Ecto neural progenitor cell (in vitro differentiated cells): ENCODE measurements around the gene NOD1.
"Not testable (repeated sequence)": the region's sequence is repeated elsewhere in the genome, so short reads cannot be mapped to it uniquely, and the experiment has no call there.

Experiments
- DNase-seq: peaks from one replicate; pipeline ENCODE4 v3.0.0-alpha.2; 2018; ENCODE audit warnings: low spot score

Gene NOD1, protein sequence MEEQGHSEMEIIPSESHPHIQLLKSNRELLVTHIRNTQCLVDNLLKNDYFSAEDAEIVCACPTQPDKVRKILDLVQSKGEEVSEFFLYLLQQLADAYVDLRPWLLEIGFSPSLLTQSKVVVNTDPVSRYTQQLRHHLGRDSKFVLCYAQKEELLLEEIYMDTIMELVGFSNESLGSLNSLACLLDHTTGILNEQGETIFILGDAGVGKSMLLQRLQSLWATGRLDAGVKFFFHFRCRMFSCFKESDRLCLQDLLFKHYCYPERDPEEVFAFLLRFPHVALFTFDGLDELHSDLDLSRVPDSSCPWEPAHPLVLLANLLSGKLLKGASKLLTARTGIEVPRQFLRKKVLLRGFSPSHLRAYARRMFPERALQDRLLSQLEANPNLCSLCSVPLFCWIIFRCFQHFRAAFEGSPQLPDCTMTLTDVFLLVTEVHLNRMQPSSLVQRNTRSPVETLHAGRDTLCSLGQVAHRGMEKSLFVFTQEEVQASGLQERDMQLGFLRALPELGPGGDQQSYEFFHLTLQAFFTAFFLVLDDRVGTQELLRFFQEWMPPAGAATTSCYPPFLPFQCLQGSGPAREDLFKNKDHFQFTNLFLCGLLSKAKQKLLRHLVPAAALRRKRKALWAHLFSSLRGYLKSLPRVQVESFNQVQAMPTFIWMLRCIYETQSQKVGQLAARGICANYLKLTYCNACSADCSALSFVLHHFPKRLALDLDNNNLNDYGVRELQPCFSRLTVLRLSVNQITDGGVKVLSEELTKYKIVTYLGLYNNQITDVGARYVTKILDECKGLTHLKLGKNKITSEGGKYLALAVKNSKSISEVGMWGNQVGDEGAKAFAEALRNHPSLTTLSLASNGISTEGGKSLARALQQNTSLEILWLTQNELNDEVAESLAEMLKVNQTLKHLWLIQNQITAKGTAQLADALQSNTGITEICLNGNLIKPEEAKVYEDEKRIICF

DNA sequence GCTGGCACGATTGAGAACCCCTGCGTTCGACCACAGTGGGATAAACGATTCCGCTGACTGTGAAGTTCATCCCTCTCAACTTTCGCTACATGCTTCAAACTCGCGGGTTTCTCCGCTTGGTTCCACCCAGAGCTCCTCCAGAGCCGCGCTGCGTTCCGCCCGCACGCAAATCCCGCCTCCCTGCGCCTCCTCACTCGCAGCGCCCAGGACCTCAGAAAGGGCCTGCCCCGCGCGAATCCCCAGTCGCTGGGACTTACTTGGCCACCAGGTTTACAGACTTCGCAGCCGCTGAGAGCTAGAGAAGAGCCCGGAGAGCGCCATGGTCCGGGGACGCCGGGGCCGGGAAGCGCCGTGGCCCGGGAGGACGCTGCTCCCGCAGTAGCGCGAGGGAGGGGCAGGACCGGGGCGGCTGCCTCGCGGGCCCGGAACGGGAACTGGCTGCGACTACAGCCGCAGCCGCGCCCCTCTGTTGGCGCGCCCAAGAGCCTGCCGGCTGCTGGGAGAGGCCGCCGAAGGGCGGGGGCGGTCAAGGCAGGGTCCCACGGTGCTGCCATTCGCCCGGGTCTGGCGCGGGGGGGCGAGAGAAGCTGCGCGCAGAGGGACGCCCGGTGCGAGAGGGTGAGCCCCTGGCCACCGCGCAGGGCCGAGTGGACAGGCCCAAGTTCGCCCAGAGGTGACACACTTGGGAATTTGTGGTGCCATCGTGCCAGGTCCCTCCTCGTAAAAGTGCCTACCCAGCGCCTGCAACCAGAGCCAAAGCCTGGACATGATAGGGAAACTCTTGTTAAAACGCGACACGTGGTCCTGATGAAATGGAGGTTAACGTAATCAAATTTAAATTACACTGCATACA, at the start of gene NOD1:
Gene NOD1, minus strand, starts transcription at position 436 of the 853 bp plus-strand sequence. CDS start 21,863 bp downstream, outside the sequence.
- peak; percentile 82 for DNase-seq

GRCh38 chr7:30527297-30527696, 48.7 kb upstream of the NOD1 start:
- not testable (repeated sequence) for DNase-seq

GRCh38 chr7:30526163-30526562, 47.6 kb upstream of the NOD1 start:
- no peak for DNase-seq

DNA sequence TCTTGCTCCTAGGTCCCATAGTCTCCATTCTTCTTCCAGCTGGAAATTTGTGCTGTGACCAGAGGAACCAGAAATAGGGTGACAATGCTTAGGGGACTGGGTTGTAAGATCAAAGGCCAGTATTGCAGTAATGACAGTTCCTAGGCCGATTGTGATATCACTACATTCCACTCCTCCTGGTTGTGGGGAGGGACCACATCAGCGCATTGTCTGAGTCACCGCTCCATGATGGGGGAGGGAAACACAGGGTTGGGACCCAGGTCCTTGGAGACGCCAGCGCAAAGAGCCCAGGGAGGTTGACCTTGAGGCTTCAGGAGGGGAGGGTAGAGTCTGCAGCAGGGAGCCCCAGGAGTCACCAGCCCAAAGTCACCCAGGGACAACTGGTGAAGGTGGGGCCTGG, 46.8 kb upstream of the NOD1 start:
- DNase-seq: no peak

- no peak for DNase-seq
Measured at GRCh38 chr7:30524545-30524944, 46.0 kb upstream of the NOD1 start.

- DNase-seq: no peak
Measured at GRCh38 chr7:30523466-30523865, 44.9 kb upstream of the NOD1 start.

DNA sequence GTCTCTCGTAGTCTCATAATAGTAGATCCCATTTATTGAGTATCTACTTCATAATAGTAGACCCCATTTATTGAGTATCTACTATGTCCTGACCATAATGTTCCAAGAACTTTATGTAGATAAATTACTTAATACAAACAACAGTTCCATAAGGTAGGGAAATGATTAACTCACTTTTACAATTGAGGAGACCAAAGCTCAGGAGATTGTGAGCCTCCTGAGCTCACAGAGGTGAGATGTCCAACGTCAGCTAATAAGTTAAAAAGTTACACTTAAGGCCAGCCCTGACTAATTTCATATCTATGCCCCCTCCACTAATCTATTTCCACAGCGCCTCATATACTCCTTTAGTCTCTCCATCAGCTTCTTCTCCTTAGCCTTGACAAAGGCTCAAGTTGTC, 43.6 kb upstream of the NOD1 start:
- no peak for DNase-seq

DNA sequence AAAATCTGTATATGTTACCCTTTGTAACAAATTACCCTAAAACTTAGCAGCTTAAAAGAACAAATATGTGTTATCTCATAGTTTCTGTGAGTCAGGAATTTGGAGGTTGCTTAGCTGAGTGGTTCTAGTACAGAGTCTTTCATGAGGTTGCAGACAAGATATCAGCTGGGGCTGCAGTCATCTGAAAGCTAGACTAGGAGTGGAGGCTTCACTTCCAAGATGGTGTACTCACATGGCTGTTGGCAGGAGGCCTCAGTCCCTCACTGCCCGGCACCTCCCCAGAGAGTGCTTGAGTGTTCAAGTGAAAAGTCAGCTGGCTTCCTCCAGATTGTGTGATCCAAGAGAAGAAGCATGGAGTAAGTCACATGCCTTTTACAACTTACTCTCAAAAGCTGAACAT, 42.9 kb upstream of the NOD1 start:
- no peak for DNase-seq

DNA sequence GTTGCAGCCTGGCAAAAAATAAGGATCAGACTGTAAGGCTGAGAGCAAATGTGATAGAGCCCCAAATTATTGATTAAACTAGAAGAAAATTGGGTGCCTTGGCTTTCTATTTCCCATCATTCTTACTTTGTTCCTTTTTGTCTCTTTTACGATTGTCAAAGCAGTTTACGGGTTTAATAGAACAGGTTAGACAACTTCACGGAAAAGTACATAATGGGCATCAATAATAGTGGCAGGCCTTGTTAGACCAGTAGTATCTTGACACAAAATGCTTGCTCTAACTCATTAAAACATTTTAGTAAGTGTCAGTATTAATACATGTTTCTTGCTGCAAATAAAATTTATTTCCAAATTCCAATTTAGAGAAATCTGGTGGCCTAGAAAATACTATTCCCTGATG, 40.5 kb upstream of the NOD1 start:
- no peak for DNase-seq

GRCh38 chr7:30515761-30516160, 37.2 kb upstream of the NOD1 start:
- no peak for DNase-seq

GRCh38 chr7:30514776-30515175, 36.2 kb upstream of the NOD1 start:
- DNase-seq: no peak

DNA sequence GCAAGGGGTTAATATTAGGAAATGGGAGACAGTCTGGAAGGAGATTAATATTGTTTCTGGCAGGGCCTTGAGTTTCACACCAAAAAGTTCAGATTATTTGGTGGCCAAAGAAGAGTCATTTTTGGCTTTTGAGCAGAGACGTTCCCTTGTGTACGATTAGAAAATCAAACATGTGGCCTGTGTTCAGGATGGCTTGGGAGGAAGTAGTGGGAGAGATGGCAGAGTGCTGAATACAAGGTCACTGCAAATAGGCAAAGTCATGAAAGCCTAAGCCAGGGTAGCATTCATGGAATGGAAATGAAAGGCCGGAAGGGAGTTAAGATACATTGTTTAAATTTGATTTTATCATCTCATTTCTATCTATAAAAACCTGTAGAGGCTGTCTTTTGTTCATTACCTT, 35.6 kb upstream of the NOD1 start:
- DNase-seq: no peak

DNA sequence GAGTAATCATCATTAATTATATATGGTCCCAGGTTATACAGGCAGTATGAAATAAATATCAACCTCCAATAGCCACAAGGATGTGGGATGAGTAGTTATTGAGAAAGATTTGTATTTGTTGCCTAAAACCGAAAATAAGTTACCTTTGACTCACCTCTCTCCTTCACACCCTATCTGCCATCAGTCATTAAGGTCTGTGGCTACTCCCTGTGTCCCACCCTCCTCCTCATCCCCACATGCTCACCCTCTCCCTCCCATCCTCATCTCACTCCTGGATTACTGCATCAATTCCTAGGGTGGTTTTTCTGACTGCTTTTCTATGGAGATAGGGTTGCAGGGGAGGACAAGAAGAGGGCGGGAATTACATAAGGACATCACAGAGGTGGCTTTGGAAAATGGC, 35.2 kb upstream of the NOD1 start:
- DNase-seq: no peak

GRCh38 chr7:30511973-30512662, 33.5 kb upstream of the NOD1 start:
- no peak for DNase-seq

GRCh38 chr7:30511494-30511893, 32.9 kb upstream of the NOD1 start:
- no peak for DNase-seq

- DNase-seq: no peak
Measured at GRCh38 chr7:30510124-30511075, 31.8 kb upstream of the NOD1 start.

GRCh38 chr7:30509171-30509857, 30.7 kb upstream of the NOD1 start:
- not testable (repeated sequence) for DNase-seq

DNA sequence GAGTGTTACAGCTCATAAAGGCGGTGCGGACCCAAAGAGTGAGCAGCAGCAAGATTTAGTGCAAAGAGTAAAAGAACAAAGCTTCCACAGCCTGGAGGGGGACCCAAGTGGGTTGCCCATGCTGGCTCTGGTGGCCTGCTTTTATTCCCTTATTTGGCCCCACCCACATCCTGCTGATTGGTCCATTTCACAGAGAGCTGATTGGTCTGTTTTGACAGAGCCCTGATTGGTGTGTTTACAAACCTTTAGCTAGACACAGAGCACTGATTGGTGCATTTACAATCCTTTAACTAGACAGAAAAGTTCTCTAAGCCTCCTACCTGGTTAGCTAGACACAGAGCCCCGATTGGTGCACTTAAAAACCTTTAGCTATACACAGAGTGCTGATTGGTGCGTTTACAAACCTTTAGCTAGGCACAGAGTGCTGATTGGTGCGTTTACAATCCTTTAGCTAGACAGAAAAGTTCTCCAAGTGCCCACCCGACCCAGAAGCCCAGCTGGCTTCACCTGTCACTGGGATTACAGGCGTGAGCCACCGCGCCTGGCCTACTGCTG, 28.8 kb upstream of the NOD1 start:
- not testable (repeated sequence) for DNase-seq

- no peak for DNase-seq
Measured at GRCh38 chr7:30505174-30505697, 26.7 kb upstream of the NOD1 start.
